GM19468 (cell line): ENCODE results near the gene ATXN2.
"Not testable (repeated sequence)": the region's sequence is repeated elsewhere in the genome, so short reads cannot be mapped to it uniquely, and the experiment has no call there.

Experiments used
- ATAC-seq: cut with Tn5 transposase; IDR thresholded peaks from one replicate; pipeline ENCODE4 v1.9.1; 2021; ENCODE audit warnings: mild to moderate bottlenecking, moderate library complexity, moderate number of reproducible peaks; ENCODE audit not compliant: unreplicated experiment; ENCODE audit errors: extremely low read depth

Gene ATXN2

GRCh38 chr12:111408686-111409402, 190.3 kb downstream of the ATXN2 start:
- ATAC-seq = no peak

GRCh38 chr12:111408116-111408440, 191.0 kb downstream of the ATXN2 start:
- ATAC-seq = no peak

GRCh38 chr12:111407377-111408115, 191.6 kb downstream of the ATXN2 start:
- ATAC-seq = no peak

DNA sequence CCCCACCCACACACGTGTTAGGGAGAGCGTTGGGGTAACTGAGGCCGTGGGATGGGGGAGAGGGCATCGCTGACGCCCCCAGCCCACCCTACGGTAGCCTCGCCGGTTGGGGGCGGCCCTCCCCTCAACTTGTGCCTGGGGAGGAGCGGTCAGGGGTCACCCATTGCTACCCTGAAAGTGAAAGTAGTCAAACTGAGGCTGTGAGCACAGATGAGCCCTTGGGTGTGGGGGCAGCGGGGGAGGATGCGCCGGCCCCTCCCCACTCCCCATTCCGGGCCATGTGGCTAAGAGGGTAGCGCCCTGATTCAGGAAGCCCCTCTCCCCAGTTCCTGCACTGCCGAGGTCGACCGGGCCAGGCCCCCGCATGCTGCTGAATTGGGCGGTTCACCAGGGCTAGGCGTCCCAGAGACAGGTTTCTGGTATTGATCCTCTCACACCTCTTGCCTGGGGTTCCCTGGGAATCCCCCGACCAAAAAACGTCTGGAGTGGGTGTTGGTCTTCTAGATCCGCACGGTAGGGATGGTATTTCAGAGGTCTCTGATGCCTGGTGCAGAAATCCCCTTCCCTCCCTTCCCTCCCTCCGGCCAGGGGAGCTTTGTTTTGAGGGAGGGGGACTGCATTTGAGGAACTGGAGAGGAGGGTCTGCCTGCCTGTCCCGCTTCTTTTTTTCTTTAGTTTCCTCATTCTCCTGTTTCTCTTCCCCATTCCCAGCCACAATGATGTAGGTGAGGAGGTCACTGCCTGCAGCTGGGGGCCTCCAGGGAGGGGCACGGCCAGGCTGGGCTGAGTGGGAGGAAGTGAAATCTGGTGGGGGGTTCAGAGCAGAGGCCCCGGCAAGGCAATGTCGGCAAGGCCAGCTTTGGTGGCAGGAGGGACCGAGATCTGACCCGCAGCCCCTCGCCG, 192.4 kb downstream of the ATXN2 start:
- ATAC-seq = no peak

DNA sequence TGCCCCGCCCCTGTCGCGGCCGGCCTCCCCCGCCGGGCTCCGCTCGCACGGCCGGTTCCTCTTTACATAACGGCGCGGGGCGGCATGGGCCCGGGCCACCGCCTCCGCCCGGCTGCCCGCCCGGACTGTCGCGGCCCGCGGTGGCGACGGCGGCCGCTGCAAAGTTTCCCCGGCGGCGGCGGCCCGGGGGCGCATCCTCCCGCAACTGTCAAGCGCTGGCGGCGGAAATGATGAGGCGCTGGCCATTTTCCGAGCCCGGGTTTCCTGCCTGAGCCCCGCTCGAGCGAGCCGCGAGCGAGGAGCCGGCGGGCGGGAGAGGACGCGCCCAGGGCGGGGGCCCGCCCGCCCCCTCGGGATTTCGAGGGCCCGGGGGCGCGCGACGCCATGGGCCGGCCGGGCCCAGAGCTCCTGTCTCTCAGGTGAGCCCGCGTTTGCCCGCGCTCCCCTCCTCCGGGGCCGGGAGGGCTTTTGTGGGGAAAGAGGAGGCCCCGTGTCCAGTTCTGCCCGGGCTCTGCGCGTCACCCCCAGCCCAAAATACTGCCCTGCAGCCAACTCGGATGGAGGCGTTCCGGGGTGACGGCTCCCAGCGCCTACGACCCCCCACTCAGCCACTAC, 193.1 kb downstream of the ATXN2 start, which contains the start of gene SH2B3:
Gene SH2B3, plus strand, starts transcription at position 65 of the 615 bp plus-strand sequence. CDS start 12,223 bp downstream, outside the sequence.
- ATAC-seq = no peak

DNA sequence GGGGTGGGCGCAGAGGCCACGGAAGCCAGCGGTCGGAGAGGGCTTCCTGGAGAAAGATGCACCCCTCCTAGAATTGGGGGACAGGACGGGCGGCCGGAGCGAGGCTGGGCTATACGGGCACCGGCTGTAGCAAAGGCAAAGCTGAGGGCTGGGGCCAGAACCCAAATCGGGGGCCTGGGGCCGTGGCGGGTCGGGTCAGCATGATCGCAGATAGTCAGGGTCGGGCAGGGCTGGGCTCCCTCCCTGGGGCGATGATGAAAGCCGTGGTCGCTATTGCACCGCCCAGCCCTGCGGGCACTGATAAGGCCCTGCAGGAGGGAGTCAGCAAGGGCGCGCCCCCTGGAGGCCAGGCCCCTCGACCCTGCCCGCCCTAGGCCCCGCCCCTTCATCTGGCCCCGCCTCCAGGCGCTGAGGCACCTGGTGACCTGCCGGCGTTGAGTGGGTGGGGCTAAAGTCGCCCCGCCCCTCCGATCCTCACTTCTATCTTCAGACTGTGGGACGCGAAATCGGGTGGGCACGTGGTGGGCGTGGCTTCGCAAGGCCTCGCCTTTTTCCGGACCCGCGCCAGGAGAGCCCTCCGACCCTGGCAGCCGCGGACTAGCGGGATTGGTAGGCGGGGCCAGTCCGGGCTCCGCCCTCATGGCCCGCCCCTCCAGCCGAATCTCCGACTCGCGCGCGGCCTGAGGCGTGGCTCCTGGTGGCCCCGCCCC, 193.8 kb downstream of the ATXN2 start:
- ATAC-seq = peak; percentile 51

DNA sequence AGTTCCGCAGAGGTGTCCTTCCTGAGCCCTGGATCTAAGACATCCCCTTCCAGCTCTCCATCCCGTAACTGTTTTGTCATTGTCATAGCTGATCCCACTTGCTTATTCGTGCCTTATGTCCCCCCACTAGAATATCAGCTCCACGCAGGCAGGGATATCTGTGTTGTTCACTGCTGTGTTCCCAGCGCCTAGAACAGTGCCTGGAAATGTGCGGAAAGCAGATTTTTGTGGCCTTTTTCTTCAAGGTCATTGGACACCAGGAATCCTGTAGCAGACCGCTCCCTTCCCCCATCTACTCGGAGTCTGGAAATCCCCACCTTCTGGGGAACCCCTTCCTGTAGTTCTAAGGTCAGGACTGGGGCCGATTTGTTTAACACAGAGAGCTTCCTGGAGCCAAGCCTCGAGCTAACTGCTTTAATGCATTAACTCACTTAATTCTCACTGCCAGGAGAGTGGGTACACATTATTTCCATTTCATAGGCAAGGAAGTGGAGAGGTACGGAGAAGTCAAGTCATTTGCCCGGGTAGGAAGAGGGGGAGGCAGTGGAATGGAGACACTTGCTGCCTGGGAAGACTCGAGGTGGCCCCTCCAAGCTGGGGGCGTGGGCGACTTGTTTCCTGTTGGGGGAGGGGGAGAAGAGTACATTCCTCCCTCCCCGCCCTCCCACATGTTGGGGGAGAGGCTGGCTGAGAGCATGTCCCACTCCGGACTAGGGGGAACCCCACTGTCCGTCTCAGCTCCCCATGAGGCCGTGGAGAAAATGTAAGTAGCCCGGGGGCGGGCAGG, 194.6 kb downstream of the ATXN2 start:
- no peak for ATAC-seq

GRCh38 chr12:111402490-111402824, 196.7 kb downstream of the ATXN2 start:
- ATAC-seq = not testable (repeated sequence)
